A549 (cell line): Measurements from ENCODE around the gene RPGR. TPM values are rescaled to one million over a fixed set of nuclear protein-coding genes. Genes with fewer than 3 reads are reported as not detected.

Experiments
- ATAC-seq, 2 experiments: fragments of 200-7000 bp in 1 of 2; fragments of >200 bp in 1 of 2; cut with Nextera tagmentation in 1 of 2; cut with Tn5 transposase in 1 of 2; 3 replicates each; pipeline versions ENCODE4 v1.8.0 to v1.9.1; 2018 to 2020; ENCODE audit warnings: mild to moderate bottlenecking in 1 of 2, moderate library complexity in 1 of 2
- CTCF ChIA-PET: fragments of 300-600 bp; sonication (Branson Sonifier 250); formaldehyde crosslinking; extraction: SDS; loops from one replicate; lab custom pipeline; 2021; ENCODE audit warnings: antibody characterized with exemption, inconsistent platforms; lab: Yijun Ruan, JAX
- POLR2A ChIA-PET: fragments of 350-600 bp; formaldehyde crosslinking; extraction: SDS; loops from one replicate; lab custom pipeline; 2021; ENCODE audit warnings: antibody characterized with exemption, inconsistent platforms; lab: Yijun Ruan, JAX
- DNase-seq, 2 experiments: peaks; one replicate each; pipeline versions ENCODE4 v3.0.0 to v3.0.0-alpha.2; 2011 to 2016; ENCODE audit warnings: low read depth in 1 of 2, low spot score in 1 of 2
- FAIRE-seq: peaks from 2 replicates; lab custom pipeline; 2011; peaks lifted over from hg19 to GRCh38; lab: Jason Lieb, UNC
- H3K27ac ChIP-seq, 2 experiments: fragments of >200 bp; sonication (Bioruptor Twin); formaldehyde crosslinking; 3 replicates each; pipeline ENCODE4 v1.5.1; 2016 to 2017
- H3K4me1 ChIP-seq: fragments of >200 bp; sonication (Bioruptor Twin); formaldehyde crosslinking; 3 replicates; pipeline ENCODE4 v1.6.1; 2016
- H3K4me2 ChIP-seq: fragments of >200 bp; sonication (Bioruptor Twin); formaldehyde crosslinking; 3 replicates; pipeline ENCODE4 v1.6.1; 2016
- H3K4me3 ChIP-seq: fragments of >200 bp; sonication (Bioruptor Twin); formaldehyde crosslinking; 3 replicates; pipeline ENCODE4 v1.5.1; 2016
- H3K9me3 ChIP-seq: fragments of >200 bp; sonication (Bioruptor Twin); formaldehyde crosslinking; 3 replicates; pipeline ENCODE4 v1.6.1; 2016
- BHLHE40 ChIP-seq: IDR thresholded peaks from 2 replicates; pipeline ENCODE4 v1.6.1; 2012; ENCODE audit warnings: low read depth, low read length, inconsistent platforms
- CHD2 ChIP-seq: fragments of 150-350 bp; IDR thresholded peaks from 2 replicates; pipeline ENCODE4 v1.6.1; 2014; ENCODE audit warnings: low read length; ENCODE audit not compliant: partially characterized antibody
- EHF ChIP-seq: fragments of 250-450 bp; sonication (Bioruptor Pico); IDR thresholded peaks from 2 replicates; pipeline ENCODE4 v1.5.0; 2020; ENCODE audit warnings: mild to moderate bottlenecking
- ESRRA ChIP-seq: fragments of 150-350 bp; IDR thresholded peaks from 2 replicates; pipeline ENCODE4 v1.6.1; 2014; ENCODE audit warnings: mild to moderate bottlenecking, low read length, borderline replicate concordance
- FOSL2 ChIP-seq, 2 experiments: fragments of 450-650 bp in 1 of 2; fragments of >200 bp in 1 of 2; sonication (Bioruptor Twin) in 1 of 2; formaldehyde crosslinking; IDR thresholded peaks; 2 replicates each; pipeline versions ENCODE4 v1.5.0 to v1.6.1; 2016 to 2020; ENCODE audit warnings: mild to moderate bottlenecking in 1 of 2, moderate library complexity in 1 of 2
- HOXA7 ChIP-seq: fragments of 250-450 bp; sonication (Bioruptor Pico); IDR thresholded peaks from 2 replicates; pipeline ENCODE4 v1.5.0; 2020; ENCODE audit warnings: mild to moderate bottlenecking, moderate library complexity
- KDM5A ChIP-seq: fragments of 200-600 bp; sonication (generic); IDR thresholded peaks from 2 replicates; pipeline ENCODE4 v1.6.1; 2016; ENCODE audit warnings: antibody characterized with exemption, mild to moderate bottlenecking
- MYC ChIP-seq: IDR thresholded peaks from 2 replicates; pipeline ENCODE4 v1.6.1; 2012; ENCODE audit warnings: mild to moderate bottlenecking, inconsistent platforms, low read length, improper control_type of control experiment, borderline replicate concordance
- NR3C1 ChIP-seq: fragments of >200 bp; sonication (Bioruptor Twin); formaldehyde crosslinking; IDR thresholded peaks from 3 replicates; pipeline ENCODE4 v1.6.1; 2017
- PBX3 ChIP-seq: IDR thresholded peaks from 2 replicates; pipeline ENCODE4 v1.6.1; 2012
- RARB ChIP-seq: fragments of 250-450 bp; sonication (Bioruptor Pico); IDR thresholded peaks from 2 replicates; pipeline ENCODE4 v1.8.0; 2021; ENCODE audit warnings: mild to moderate bottlenecking, moderate library complexity
- RCOR1 ChIP-seq: fragments of 150-350 bp; IDR thresholded peaks from 2 replicates; pipeline ENCODE4 v1.6.1; 2014; ENCODE audit warnings: antibody characterized with exemption, low read length, low read depth
- SMC3 ChIP-seq: fragments of >200 bp; sonication (Bioruptor Twin); formaldehyde crosslinking; IDR thresholded peaks from 3 replicates; pipeline ENCODE4 v1.6.1; 2018; ENCODE audit warnings: inconsistent platforms
- TP53 ChIP-seq: fragments of 250-450 bp; sonication (Bioruptor Pico); IDR thresholded peaks from 2 replicates; pipeline ENCODE4 v1.5.0; 2021; ENCODE audit warnings: mild to moderate bottlenecking, moderate library complexity
- ZSCAN20 ChIP-seq: fragments of 250-450 bp; sonication (Bioruptor Pico); IDR thresholded peaks from 2 replicates; pipeline ENCODE4 v1.8.0; 2022; ENCODE audit warnings: mild to moderate bottlenecking, moderate library complexity
- WGBS: methylation state at CpG from one replicate; pipeline ENCODE4 v1.1.6; 2017; ENCODE audit errors: missing lambda C conversion rate; 5-methylcytosine and 5-hydroxymethylcytosine counted together
- polyA plus RNA-seq, 4 experiments: library from polyadenylated mRNA; depleted of rRNA in 3 of 4; stranded (reverse); fragments of >200 nt; fragmentation: RNase III in 1 of 4; extraction: RNeasy Plus Mini Kit Qiagen cat#74134 plus additional on column Dnase treatment in 1 of 4; gene quantifications; 2 replicates in 3 of 4; 3 replicates in 1 of 4; pipeline ENCODE4 v1.2.3, GENCODE V29; 2011 to 2017
- TF ChIP-seq, protein P1 (sequence below): fragments of 200-600 bp; sonication (generic); IDR thresholded peaks from 2 replicates; pipeline ENCODE4 v1.6.1; 2016; ENCODE audit warnings: antibody characterized with exemption, mild to moderate bottlenecking, moderate library complexity
- TF ChIP-seq, protein P2 (sequence below): fragments of 250-450 bp; sonication (Bioruptor Pico); IDR thresholded peaks from 2 replicates; pipeline ENCODE4 v1.5.0; 2020; ENCODE audit warnings: low read depth, mild to moderate bottlenecking, moderate library complexity

The RPGR gene
- polyA plus RNA-seq, 2 of the 4 experiments (the other 2 are of a cell fraction), result 8.1 to 10.5 TPM

GRCh38 chrX:38320819-38321218, 6.5 kb downstream of the RPGR start:
- DNase-seq (no peak), ATAC-seq (no peak), FAIRE-seq (no peak)
- 89% methylated on average over 5 of the region's 5 CpGs for WGBS
- H3K4me3 ChIP-seq, result no peak overlapping the region
- H3K27ac ChIP-seq, result no peak overlapping the region
- no peaks in the 10 kb centered on the region for H3K9me3 ChIP-seq
- ChIA-PET CTCF (interaction anchor here (1.4 to 1.5 kb wide), 2 partner anchors 60 to 575 kb away, joined by 3 to 4 read pairs; no protein-coding TSS in a partner anchor), POLR2A (no interaction called here)
- TF ChIP-seq PBX3, result no peak
- no peak overlapping the region for H3K4me2 ChIP-seq
- peaks cover 3% of the 10 kb centered on the region; the same call in 1 of the 3 replicates for H3K4me1 ChIP-seq

- Histone ChIP-seq H3K4me2 (no peak overlapping the region), H3K27ac (no peak overlapping the region), H3K4me1 (no peaks in the 10 kb centered on the region), H3K4me3 (no peak overlapping the region), H3K9me3 (no peaks in the 10 kb centered on the region)
- DNase-seq (no peak), FAIRE-seq (no peak), ATAC-seq (no peak)
- TF ChIP-seq ZSCAN20 (CRISPR knock-in tag) (no peak), HOXA7 (CRISPR knock-in tag) (no peak), EHF (CRISPR knock-in tag) (no peak)
- CTCF ChIA-PET, result interaction anchor here (1.9 kb wide), 1 partner anchor 8 kb away, joined by 9 read pairs; the partner anchor contains the start of gene RPGR
- 88% methylated on average over 4 of the region's 4 CpGs for WGBS
- POLR2A ChIA-PET, result no interaction called here
Measured at GRCh38 chrX:38318606-38319005, 8.7 kb downstream of the RPGR start.

GRCh38 chrX:38318196-38318595, 9.1 kb downstream of the RPGR start:
- FAIRE-seq, result no peak
- WGBS, result 85% methylated on average over 3 of the region's 3 CpGs
- ChIA-PET POLR2A (no interaction called here), CTCF (interaction anchor here (1.9 kb wide), 1 partner anchor 9 kb away, joined by 9 read pairs; the partner anchor contains the start of gene RPGR)
- H3K9me3 ChIP-seq, result no peaks in the 10 kb centered on the region
- no peak for TF ChIP-seq CHD2
- TF ChIP-seq, protein P1, sequence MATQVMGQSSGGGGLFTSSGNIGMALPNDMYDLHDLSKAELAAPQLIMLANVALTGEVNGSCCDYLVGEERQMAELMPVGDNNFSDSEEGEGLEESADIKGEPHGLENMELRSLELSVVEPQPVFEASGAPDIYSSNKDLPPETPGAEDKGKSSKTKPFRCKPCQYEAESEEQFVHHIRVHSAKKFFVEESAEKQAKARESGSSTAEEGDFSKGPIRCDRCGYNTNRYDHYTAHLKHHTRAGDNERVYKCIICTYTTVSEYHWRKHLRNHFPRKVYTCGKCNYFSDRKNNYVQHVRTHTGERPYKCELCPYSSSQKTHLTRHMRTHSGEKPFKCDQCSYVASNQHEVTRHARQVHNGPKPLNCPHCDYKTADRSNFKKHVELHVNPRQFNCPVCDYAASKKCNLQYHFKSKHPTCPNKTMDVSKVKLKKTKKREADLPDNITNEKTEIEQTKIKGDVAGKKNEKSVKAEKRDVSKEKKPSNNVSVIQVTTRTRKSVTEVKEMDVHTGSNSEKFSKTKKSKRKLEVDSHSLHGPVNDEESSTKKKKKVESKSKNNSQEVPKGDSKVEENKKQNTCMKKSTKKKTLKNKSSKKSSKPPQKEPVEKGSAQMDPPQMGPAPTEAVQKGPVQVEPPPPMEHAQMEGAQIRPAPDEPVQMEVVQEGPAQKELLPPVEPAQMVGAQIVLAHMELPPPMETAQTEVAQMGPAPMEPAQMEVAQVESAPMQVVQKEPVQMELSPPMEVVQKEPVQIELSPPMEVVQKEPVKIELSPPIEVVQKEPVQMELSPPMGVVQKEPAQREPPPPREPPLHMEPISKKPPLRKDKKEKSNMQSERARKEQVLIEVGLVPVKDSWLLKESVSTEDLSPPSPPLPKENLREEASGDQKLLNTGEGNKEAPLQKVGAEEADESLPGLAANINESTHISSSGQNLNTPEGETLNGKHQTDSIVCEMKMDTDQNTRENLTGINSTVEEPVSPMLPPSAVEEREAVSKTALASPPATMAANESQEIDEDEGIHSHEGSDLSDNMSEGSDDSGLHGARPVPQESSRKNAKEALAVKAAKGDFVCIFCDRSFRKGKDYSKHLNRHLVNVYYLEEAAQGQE, result no peak
- no peak for TF ChIP-seq TP53 (CRISPR knock-in tag)
- no peak for TF ChIP-seq FOSL2 (IDR thresholded peaks at IDR 0.05)
- no peak for TF ChIP-seq FOSL2 (CRISPR knock-in tag; IDR thresholded peaks at IDR 0.05)
- no peak for TF ChIP-seq ESRRA
- no peak for TF ChIP-seq MYC
- no peak for TF ChIP-seq KDM5A
- TF ChIP-seq ZSCAN20 (CRISPR knock-in tag), result no peak
- TF ChIP-seq SMC3, result no peak
- TF ChIP-seq, protein P2, sequence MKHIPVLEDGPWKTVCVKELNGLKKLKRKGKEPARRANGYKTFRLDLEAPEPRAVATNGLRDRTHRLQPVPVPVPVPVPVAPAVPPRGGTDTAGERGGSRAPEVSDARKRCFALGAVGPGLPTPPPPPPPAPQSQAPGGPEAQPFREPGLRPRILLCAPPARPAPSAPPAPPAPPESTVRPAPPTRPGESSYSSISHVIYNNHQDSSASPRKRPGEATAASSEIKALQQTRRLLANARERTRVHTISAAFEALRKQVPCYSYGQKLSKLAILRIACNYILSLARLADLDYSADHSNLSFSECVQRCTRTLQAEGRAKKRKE (CRISPR knock-in tag), result no peak
- no peak for TF ChIP-seq RCOR1
- TF ChIP-seq PBX3, result no peak
- no peak for TF ChIP-seq RARB (CRISPR knock-in tag)
- no peak for TF ChIP-seq EHF (CRISPR knock-in tag)
- no peak for TF ChIP-seq NR3C1
- TF ChIP-seq BHLHE40, result no peak
- no peak for ATAC-seq
- no peak overlapping the region for H3K4me3 ChIP-seq
- no peak overlapping the region for H3K4me2 ChIP-seq
- peaks cover 3% of the 10 kb centered on the region; the same call in 1 of the 3 replicates for H3K4me1 ChIP-seq
- no peak for DNase-seq
- H3K27ac ChIP-seq, result no peak overlapping the region
